A172 (cell line): ENCODE data around the gene MAB21L3. TPM values are rescaled to one million over a fixed set of nuclear protein-coding genes. Genes with fewer than 3 reads are reported as not detected.

Experiments
- DNase-seq: peaks from one replicate; pipeline ENCODE4 v3.0.0-alpha.2; 2015; ENCODE audit warnings: low spot score
- total RNA-seq: library from RNA; depleted of rRNA; stranded (reverse); fragments of >200 nt; shearing (Covaris generic); gene quantifications from 2 replicates; pipeline ENCODE4 v1.2.3, GENCODE V29; 2014; rRNA removed

The MAB21L3 gene
- total RNA-seq, 1 experiment from 2014 or later, result not detected

DNA sequence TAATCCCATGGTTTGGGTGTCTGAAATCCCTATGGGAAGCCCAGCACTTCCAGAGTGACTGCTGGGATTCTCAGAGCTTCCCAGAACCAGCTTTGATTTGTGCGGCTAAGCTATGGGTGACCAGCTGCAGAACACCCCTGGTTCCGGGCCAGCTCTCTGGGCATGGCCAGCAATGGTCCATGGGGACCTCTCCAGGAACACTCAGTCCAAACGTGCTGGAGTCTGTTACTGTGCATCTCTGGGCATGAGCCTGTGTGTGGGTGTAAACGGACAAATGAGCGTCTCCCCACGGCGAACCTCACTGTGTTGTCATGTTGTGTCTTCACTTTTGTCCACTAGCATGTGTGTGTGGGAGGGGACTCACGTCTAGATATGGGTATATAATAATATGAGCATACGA is 54.4 kb downstream of the MAB21L3 start:
- no peak for DNase-seq

DNA sequence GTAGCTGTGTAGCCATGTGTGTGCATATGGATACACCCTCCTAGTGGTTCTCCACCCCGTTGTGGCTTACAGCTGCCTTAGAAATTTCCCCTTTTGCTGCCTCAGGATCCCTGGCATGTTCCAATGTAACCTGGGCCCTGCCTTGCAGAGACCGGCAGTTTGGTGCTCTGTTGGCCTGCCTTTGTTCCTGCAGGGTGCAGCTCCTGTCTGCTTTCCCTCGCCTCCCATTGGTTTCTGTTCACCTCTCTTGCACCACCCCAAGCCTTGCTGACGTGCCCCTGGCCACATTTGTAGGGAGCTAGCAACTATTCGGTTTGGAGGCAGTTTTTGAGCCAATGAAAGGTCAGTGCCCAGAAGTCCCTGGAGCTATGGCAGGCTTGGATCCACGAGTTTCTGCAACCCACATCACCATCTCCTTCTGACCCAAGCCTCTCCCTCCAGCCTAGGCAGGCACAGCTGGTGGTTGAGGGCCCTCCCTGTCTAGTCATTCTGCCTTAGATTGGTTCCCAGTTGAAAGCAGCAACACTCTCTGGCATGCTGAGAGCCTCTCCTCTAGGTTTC is 54.9 kb downstream of the MAB21L3 start:
- DNase-seq, result no peak

DNA sequence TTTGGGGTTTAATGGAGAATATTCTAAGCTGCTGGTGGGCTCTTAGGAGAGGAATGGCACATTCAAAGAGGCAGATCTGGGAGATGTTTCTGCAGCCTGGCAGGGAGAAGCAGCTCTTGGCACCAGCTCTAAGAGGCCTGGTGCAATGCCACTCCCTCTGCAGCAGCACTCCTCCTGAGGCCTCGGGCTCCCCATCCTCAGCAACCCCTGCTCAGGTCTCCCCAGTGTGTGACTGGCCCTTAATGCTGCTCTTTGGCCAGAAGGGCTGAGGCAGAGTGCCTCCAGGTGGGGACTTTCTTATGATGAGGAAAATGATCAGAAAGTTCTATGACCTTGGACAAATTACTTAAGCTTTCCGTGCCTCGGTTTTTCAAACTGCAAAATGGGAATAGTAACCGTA is 55.5 kb downstream of the MAB21L3 start:
- no peak for DNase-seq

DNA sequence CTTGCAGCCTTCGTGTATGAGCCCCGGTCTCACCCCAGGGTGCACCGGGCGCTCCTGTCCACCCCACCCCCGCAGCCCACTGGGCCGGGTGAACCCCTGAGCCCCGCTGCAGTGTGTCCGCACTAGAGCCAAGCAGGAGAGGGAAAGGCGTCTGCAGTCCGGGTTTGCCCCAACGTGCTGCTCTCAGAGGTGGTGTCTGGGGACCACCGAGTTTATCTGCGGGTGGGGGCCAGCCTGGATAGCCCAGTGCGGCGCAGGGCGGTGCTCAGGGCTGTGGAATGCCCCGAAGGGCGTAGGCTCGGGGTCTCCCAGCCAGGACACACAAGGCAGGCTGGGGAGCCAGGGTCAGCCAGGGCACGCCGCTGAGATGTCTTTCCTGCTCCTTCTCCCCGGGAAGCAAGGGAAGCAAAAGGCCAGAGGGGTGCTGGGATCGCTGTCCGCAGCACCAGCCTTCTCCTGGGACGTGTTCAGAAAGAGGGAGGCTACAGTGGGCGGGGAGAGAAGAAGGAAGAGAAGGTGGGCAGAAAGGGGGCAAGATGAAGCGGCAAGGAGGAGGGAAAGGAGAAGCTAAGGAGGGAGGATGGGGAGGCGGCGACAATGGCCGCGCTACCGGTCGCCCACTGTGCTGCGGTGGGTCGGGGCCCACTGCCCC is 56.6 kb downstream of the MAB21L3 start:
- DNase-seq, result no peak

DNA sequence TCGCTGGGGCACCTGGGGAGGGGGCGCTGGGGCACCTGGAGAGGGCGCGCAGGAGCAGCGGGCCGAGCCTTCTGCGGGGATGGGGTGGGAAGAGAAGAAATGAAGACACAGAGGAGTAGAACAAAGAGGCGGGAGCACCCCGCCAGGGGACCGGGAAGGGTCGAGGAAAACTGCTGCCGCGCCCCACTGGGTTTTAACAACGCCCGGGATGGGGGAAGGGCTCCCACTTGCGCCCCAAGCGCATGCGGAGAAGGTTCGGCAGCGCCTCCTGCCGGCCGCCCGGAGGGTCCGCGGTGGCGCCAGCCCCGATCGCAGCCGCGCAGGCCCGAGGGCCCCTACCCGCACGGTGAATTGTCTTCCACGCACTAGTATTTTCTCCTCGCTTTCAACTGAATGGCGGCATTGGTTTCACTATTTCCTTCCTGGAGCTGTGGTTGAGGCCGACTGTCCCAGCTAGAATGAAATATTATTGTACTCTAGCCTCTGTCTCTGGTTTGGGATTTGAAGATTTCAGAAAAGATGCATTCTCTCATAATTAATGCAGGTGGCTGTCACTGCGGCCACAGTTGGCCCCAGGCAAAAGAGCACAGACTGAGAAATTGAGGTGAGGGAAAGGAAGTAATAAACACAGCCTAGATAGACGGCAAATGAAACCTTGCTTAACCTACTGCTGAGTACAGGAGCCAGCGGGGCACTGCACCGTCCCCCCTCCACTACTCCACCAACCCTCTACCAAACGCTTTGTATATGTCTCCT is 57.3 kb downstream of the MAB21L3 start:
- DNase-seq, result no peak

DNA sequence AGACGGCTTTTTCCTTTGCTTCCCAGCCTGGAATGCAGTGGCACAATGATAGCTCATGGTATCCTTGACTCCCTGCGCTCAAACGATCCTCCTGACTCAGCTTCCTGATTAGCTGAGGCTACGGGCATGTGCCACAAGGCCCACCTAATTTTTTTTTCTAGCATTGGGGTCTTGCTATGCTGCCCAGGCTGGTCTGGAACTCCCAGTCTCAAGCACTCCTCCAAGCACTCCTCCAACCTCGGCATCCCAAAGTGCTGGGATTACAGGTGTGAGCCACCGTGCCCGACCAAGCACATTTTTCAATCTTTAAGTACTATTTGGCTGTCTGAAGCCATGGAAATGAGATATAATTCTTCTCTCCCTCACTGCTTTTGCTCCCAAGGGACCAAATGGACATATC is 58.7 kb downstream of the MAB21L3 start:
- DNase-seq, result no peak

DNA sequence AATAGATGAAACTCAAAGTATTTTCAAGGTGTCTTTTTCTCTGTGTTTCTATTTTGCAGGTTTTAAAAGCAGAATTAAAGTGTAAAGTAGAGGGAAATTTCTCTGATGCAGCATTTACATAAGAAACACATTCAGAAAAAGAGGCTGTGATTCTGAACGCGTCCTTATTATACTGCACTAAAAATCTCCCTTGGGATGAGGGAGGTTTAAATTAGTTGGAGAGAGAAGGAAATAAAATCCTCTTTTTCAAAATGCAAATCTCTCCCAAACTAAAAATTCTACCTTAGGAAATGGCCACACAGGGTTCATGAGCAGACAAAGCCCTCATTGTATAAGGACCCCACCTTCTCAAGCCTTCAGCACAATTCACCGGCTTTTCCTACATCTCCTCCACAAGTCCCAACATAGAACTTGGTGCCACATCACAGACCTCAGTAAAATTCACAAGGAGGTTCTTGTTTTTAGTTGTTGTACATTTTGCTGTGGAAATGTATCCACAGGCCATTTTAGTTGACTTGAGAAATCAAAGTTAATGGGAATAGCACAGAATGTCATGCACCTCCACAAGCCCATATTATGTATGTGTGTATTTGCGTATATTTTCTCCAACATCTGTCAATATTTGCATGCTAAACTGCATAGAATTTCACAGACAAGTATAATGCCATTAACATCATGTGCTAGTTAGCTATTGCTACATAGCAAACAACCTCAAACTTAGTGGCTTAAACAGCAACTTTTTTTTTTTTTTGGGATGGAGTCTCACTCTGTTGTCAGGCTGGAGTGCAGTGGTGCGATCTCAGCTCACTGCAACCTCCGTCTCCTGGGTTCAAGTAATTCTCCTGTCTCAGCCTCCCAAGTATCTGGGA is 59.8 kb downstream of the MAB21L3 start:
- DNase-seq, result no peak

DNA sequence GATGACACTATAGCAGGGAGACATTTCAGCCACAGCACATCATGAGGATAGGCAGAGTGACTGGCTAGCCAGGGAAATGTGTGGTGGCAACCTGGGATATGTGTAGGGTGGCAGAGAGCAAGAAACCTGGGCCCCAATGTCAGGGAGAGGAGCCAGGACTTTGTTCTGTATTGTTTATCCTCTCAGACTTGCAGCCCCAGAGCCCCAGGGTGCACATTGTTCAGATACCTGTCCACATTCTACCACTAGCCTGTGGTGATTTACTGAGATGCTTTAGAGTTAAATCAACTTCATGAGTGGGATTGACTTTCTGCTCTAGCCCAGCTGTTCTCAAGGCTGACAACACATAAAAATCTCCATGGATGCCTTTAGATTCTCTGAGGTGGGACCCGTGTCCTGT is 61.5 kb downstream of the MAB21L3 start:
- no peak for DNase-seq

DNA sequence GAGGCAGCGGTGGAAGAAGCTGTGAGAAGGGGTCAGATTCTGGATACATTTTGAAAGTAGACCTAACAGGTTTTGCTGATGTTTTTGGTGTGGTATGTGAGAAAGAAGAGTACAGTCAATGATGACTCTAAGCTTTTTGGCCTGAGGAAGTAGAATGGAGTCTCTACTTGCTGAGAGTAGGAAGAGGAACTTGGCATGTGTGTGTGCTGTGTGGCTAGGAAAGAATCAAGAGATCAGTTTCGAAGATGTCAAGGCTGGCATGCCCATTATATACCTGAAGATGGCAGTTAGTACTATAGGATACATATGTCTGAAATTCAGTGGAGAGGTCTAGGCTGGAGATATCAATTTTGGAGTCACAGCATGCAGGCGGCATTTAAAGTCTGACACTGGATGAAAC is 64.4 kb downstream of the MAB21L3 start:
- DNase-seq, result no peak

DNA sequence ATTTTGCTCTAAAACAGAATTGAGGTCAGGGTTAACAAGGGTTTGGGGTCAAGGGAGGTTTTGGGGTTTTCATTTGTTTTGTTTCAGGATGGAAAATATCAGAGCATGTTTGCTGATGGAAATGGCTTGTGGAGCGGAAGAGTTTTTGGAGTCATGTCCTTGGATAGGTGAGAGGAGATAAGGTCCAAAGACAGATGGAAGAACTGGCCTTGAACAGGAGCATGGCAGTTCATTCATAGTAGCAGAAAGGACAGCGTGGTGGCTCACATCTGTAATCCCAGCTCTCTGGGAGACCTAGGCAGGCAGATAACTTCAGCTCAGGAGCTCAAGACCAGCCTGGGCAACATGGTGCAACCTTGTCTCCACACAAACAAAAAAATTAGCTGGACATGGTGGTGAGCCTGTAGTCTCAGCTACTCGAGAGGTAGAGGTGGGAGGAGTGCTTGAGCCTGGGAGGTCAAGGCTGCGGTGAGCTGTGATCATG is 65.1 kb downstream of the MAB21L3 start:
- no peak for DNase-seq

DNA sequence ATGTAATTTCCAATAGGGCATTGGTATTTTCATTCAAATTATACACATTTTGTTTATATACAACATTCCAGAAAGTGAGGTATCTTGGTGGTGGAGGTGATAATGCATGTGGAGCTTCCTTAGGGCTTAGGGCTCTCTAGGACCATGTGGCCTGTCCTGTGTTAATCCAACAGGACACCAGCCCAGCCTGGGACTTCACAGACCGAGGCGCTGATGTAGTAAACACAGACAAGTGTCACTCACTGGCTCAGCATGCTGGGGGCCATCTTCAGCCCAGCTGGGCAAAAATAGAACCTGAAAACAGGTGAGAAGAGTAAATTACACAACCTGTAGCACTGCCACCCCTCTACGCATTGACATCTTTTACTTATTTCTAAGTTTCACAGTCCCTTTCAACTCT is 66.7 kb downstream of the MAB21L3 start:
- no peak for DNase-seq

DNA sequence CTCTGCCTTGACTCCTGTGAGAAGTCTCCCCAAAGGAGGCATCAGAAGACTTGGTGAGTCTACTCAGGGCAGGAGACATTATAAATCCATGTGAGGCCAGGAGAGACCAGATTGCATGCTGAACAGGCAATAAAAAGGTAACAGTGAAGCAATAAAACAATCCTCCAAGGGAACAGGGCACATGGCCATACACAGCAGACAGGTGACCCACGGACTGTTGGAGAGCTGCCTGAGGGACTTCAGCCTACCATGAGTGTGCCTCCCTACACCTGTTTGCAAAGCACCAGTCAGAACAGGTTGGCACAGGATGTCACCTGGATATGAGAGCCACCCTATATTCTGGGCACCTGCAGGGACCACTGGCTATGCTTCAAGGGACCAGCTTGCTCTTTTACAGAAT is 67.6 kb downstream of the MAB21L3 start:
- DNase-seq, result no peak

DNA sequence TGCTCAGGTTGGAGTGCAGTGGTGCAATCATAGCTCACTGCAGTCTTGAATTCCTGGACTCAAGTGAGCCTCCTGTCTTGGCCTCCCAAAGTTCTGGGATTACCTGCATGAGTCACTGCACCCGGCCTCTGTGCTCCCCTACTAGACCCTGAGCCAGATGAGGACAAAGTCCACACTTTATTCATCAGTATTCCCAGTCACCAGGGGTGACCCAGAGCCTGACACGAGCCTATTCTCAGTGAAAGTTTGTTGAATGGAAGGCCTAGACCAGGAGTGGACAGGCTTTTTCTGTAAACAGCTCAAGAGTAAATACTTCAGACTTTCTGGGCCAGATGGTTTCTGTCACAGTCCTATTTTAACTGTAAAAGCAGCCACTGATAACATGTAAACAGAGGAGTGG is 68.2 kb downstream of the MAB21L3 start:
- no peak for DNase-seq

DNA sequence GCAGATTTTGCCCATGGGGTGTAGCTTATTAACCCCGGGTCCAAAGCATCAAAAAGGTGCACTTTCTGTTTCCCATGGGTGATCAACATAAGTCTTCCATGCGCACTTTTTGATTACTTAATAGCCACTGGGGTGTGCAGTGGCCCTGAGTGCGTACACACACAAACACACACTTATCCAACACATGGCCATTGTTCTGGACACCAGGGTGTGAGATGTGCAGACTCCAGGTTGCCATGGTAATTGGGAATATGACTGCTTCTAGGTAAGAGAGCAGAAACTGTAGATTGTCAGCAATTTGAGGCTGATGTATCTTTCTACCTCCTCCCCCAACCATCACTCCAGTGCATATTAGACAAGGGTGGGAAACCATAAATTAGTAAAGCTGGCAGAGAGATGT is 68.8 kb downstream of the MAB21L3 start:
- no peak for DNase-seq

DNA sequence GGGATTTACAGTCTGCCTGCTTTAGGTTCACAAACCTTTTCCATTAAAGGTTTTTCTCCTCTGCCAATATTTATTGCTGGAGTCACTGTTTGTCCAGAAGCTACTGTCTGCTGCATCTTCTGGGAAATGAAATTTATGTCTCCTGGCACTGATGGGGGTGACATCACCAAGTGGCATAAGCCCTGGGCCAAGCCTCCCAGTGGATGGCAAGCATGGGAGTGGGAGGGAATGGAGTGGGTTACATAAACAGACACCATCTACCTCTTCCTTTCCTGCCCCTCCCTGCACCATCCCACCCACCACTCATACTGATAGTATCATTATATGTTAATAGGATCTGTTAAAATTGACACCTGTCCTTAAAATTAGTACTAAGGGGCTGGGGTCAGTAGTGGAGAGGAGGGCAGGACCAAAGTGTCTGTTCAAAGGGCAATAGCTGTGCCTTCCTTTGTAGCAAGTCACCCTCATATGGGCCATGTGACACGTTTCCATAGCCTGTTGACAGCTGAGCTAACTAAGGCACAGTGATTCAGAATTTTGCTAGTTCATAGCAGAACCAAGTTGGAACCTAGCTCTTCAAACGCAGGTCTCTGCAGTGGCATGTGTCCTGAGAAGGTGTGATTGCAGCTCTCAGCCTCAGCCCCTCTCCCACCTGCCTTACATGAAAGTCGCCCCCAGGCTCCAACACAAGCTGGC is 71.0 kb downstream of the MAB21L3 start:
- no peak for DNase-seq

Other genes with a start within 250 kb of the MAB21L3 start
- gene SLC22A15, start 134.9 kb upstream of the MAB21L3 start, total RNA-seq, result 1.3 and 4.3 TPM in 2 replicates